Glutamatergic neuron (in vitro differentiated cells): ENCODE data around the gene RBAK. TPM values are rescaled to one million over a fixed set of nuclear protein-coding genes. Genes with fewer than 3 reads are reported as not detected.
"Not testable (repeated sequence)": the region's sequence is repeated elsewhere in the genome, so short reads cannot be mapped to it uniquely, and the experiment has no call there.

ENCODE experiments used
- DNase-seq: peaks from one replicate; pipeline ENCODE4 v3.0.0; 2022
- H3K27ac Mint-ChIP-seq: one replicate; pipeline ENCODE4 v1.8.0; 2020; ENCODE audit warnings: mild to moderate bottlenecking, mixed read lengths, inconsistent platforms; ENCODE audit not compliant: unreplicated experiment
- H3K27me3 Mint-ChIP-seq: one replicate; pipeline ENCODE4 v1.8.0; 2020; ENCODE audit warnings: mild to moderate bottlenecking, moderate library complexity, mixed read lengths, inconsistent platforms; ENCODE audit not compliant: unreplicated experiment
- H3K36me3 Mint-ChIP-seq: one replicate; pipeline ENCODE4 v1.8.0; 2020; ENCODE audit warnings: mild to moderate bottlenecking, mixed read lengths, inconsistent platforms; ENCODE audit not compliant: unreplicated experiment
- H3K4me1 Mint-ChIP-seq: one replicate; pipeline ENCODE4 v1.8.0; 2020; ENCODE audit warnings: mild to moderate bottlenecking, low read depth, mixed read lengths, inconsistent platforms; ENCODE audit not compliant: unreplicated experiment
- H3K4me3 Mint-ChIP-seq: one replicate; pipeline ENCODE4 v1.8.0; 2020; ENCODE audit warnings: mild to moderate bottlenecking, mixed read lengths, inconsistent platforms; ENCODE audit not compliant: unreplicated experiment
- H3K9me3 Mint-ChIP-seq: one replicate; pipeline ENCODE4 v1.8.0; 2020; ENCODE audit warnings: mild to moderate bottlenecking, moderate library complexity, mixed read lengths, inconsistent platforms; ENCODE audit not compliant: unreplicated experiment
- CTCF ChIP-seq: fragments of 200-600 bp; sonication (generic); IDR thresholded peaks from one replicate; pipeline ENCODE4 v1.5.0; 2021; ENCODE audit not compliant: partially characterized antibody, unreplicated experiment
- total RNA-seq: library from RNA; stranded (reverse); fragmentation: NEBNext Ultra II Directional; extraction: Animal tissue kit (Norgen Biotek cat#: 25700); gene quantifications from one replicate; pipeline ENCODE4 v1.2.1, GENCODE V29; 2021; ENCODE audit not compliant: unreplicated experiment

The RBAK gene
- total RNA-seq, 1 donor from 2014 or later, result 18.0 TPM

- no peak overlapping the region for H3K4me3 Mint-ChIP-seq
- peaks cover 24% of the 10 kb centered on the region for H3K36me3 Mint-ChIP-seq
- no peaks in the 10 kb centered on the region for H3K4me1 Mint-ChIP-seq
- H3K27ac Mint-ChIP-seq, result no peak overlapping the region
- peaks cover 7% of the 10 kb centered on the region for H3K9me3 Mint-ChIP-seq
- H3K27me3 Mint-ChIP-seq, result no peaks in the 10 kb centered on the region
- TF ChIP-seq CTCF, result no peak
- no peak for DNase-seq
Measured at GRCh38 chr7:5020098-5020497, 25.6 kb upstream of the RBAK start.

- peaks cover 24% of the 10 kb centered on the region for H3K36me3 Mint-ChIP-seq
- not testable (repeated sequence) for H3K27me3 Mint-ChIP-seq, H3K4me1 Mint-ChIP-seq, DNase-seq, H3K4me3 Mint-ChIP-seq, H3K27ac Mint-ChIP-seq, H3K9me3 Mint-ChIP-seq
Measured at GRCh38 chr7:5020976-5021550, 24.6 kb upstream of the RBAK start.

- H3K27ac Mint-ChIP-seq, DNase-seq, H3K27me3 Mint-ChIP-seq, H3K4me3 Mint-ChIP-seq, H3K9me3 Mint-ChIP-seq, H3K4me1 Mint-ChIP-seq: not testable (repeated sequence)
- peaks cover 34% of the 10 kb centered on the region for H3K36me3 Mint-ChIP-seq
Measured at GRCh38 chr7:5023626-5024025, 22.0 kb upstream of the RBAK start.

DNA sequence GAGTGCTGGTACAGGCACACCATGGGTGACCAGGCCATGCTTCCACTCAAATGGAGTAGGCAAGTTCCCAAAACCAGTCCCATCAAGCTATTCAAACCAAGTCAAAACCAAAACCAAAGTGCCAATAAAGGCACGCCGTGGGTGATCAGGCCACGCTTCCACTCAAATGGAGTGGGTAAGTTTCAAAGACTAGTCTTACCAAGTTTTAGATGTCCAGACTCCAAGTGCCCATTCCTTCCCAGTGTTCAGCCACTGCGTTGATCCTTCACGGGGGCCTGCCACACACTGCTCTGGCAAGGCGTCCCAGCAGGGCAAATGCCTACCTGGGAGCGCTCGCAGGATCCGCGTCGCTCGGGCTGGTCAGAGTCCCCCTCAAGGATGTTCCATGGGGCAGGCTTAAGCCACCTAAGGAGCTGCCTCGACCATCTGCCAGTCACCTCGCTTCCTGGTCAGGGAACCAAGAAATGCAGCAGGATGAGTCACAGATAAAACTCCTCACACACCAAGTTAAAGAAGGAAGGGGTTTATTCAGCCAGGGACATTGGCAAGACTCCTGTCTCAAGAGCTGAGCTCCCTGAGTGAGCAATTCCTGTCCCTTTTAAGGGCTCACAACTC is 17.8 kb upstream of the RBAK start:
- not testable (repeated sequence) for DNase-seq, H3K4me3 Mint-ChIP-seq, H3K9me3 Mint-ChIP-seq, H3K4me1 Mint-ChIP-seq, H3K27ac Mint-ChIP-seq, H3K27me3 Mint-ChIP-seq
- H3K36me3 Mint-ChIP-seq, result peaks cover 15% of the 10 kb centered on the region

DNA sequence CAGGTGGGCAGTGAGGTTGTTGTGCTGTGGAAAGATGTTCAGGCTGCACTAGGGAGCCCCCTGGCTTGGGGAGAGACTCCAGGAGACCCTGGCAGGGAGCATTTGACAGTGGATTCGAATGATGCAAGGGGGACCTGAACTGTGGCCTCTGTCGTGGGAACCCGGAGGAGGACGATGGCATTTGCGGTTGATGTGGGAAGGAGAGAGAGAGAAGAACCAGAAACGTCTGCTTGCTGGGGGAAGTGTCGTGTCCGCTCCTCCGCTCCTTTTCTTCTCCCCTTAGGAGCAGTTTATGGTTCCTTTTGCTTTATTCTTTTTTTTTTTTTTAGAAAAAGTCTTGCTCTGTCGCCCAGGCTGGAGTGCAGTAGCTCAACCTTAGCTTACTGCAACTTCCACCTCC is 12.5 kb upstream of the RBAK start:
- not testable (repeated sequence) for H3K4me1 Mint-ChIP-seq, H3K4me3 Mint-ChIP-seq, H3K27me3 Mint-ChIP-seq, DNase-seq, H3K27ac Mint-ChIP-seq, H3K9me3 Mint-ChIP-seq, H3K36me3 Mint-ChIP-seq

DNA sequence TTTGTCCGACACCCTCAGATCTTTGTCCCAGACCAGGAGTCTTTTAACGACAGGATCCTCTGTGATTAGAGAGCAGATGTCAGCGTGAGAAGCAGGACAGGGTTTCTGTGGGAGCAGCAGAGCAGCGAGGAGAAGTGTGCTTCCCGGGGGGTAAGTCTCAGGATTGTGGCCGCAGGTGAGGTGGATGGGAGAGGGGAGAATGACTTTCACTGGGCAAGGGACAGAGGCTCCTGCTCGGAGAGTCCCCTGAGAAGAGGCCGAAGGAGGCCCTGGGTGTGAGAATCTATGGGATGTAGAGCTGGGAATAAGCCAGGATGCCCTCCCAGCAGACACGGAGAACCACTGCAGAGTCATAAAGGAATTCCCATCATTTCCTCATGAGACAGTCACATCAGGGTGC is 10.4 kb upstream of the RBAK start:
- no peak for TF ChIP-seq CTCF
- H3K27me3 Mint-ChIP-seq, result peaks cover 2% of the 10 kb centered on the region
- no peak overlapping the region for H3K4me3 Mint-ChIP-seq
- H3K9me3 Mint-ChIP-seq, result peaks cover 4% of the 10 kb centered on the region
- no peak overlapping the region for H3K27ac Mint-ChIP-seq
- peaks cover 3% of the 10 kb centered on the region for H3K36me3 Mint-ChIP-seq
- no peak for DNase-seq
- H3K4me1 Mint-ChIP-seq, result no peaks in the 10 kb centered on the region

GRCh38 chr7:5036446-5036845 is 9.2 kb upstream of the RBAK start:
- peaks cover 2% of the 10 kb centered on the region for H3K27me3 Mint-ChIP-seq
- peaks cover 3% of the 10 kb centered on the region for H3K36me3 Mint-ChIP-seq
- H3K9me3 Mint-ChIP-seq, result peaks cover 4% of the 10 kb centered on the region
- no peak for DNase-seq
- no peak for TF ChIP-seq CTCF
- H3K4me1 Mint-ChIP-seq, result no peaks in the 10 kb centered on the region
- no peak overlapping the region for H3K27ac Mint-ChIP-seq
- no peak overlapping the region for H3K4me3 Mint-ChIP-seq
